HepG2 (cell line): ENCODE results near the gene LEF1. TPM values are rescaled to one million over a fixed set of nuclear protein-coding genes. Genes with fewer than 3 reads are reported as not detected.

Experiments
- ATAC-seq: fragments of 200-7000 bp; cut with Tn5 transposase; 3 replicates; pipeline ENCODE4 v1.9.1; 2020; ENCODE audit warnings: mild to moderate bottlenecking, moderate library complexity
- BruUV-seq: library from RNA; stranded (reverse); fragments of 400-500 nt; replicated peaks from 2 replicates; lab custom pipeline; 2021; lab: Mats Ljungman, UMichigan
- CTCF ChIA-PET: fragments of 300-600 bp; formaldehyde crosslinking; extraction: SDS; loops from one replicate; lab custom pipeline; 2021; ENCODE audit warnings: low total read pairs, inconsistent platforms, low intra/inter-chr PET ratio; lab: Yijun Ruan, JAX
- POLR2A ChIA-PET: fragments of 350-600 bp; sonication (Branson Sonifier 250); formaldehyde crosslinking; loops from one replicate; lab custom pipeline; 2020; ENCODE audit warnings: antibody characterized with exemption, inconsistent platforms; lab: Yijun Ruan, JAX
- DNase-seq: peaks from one replicate; pipeline ENCODE4 v3.0.0-alpha.2; 2015; ENCODE audit warnings: low spot score
- FAIRE-seq: peaks from 3 replicates; lab custom pipeline; 2011; peaks lifted over from hg19 to GRCh38; lab: Jason Lieb, UNC
- H2AFZ ChIP-seq: one replicate; pipeline ENCODE4 v1.6.1; 2011; ENCODE audit warnings: low read length, inconsistent platforms
- H3K27ac ChIP-seq: fragments of 300-600 bp; 3 replicates; pipeline ENCODE4 v1.8.0; 2011; ENCODE audit warnings: mixed run types, mild to moderate bottlenecking, mixed read lengths, low read length, inconsistent platforms; ENCODE audit not compliant: insufficient read depth; ENCODE audit errors: extremely low read length
- H3K27me3 ChIP-seq, 2 experiments: fragments of 200-600 bp in 1 of 2; 2 replicates in 1 of 2; 3 replicates in 1 of 2; pipeline versions ENCODE4 v1.6.0 to v1.8.0; 2011; ENCODE audit warnings: low read length in 2 of 2, mild to moderate bottlenecking in 2 of 2, moderate library complexity in 2 of 2, inconsistent platforms in 1 of 2; ENCODE audit not compliant: insufficient read depth in 2 of 2, control insufficient read depth in 1 of 2
- H3K36me3 ChIP-seq, 2 experiments: fragments of 200-600 bp in 1 of 2; replicated peaks in 1 of 2; 2 replicates in 1 of 2; 3 replicates in 1 of 2; pipeline versions ENCODE4 v1.5.1 to v1.8.0; 2011; ENCODE audit warnings: low read length in 2 of 2, inconsistent platforms in 1 of 2; ENCODE audit not compliant: insufficient read depth in 2 of 2, control insufficient read depth in 1 of 2
- H3K4me1 ChIP-seq: 2 replicates; pipeline ENCODE4 v1.5.1; 2012; ENCODE audit warnings: low read length, inconsistent platforms; ENCODE audit not compliant: insufficient read depth
- H3K4me2 ChIP-seq: 2 replicates; pipeline ENCODE4 v1.6.0; 2011; ENCODE audit warnings: low read depth, low read length, inconsistent platforms
- H3K4me3 ChIP-seq, 3 experiments: fragments of 200-600 bp in 1 of 3; sonication (generic), shearing (Covaris generic) in 1 of 3; replicated peaks in 1 of 3; 2 replicates each; pipeline ENCODE4 v1.5.1; 2011 to 2016; ENCODE audit warnings: low read length in 3 of 3, inconsistent platforms in 2 of 3, low read depth in 2 of 3, mild to moderate bottlenecking in 2 of 3, control low read depth in 1 of 3, mixed read lengths in 1 of 3; ENCODE audit not compliant: insufficient read depth in 1 of 3
- H3K79me2 ChIP-seq: one replicate; pipeline ENCODE4 v1.6.1; 2011; ENCODE audit warnings: low read length, inconsistent platforms; ENCODE audit not compliant: insufficient read depth
- H3K9ac ChIP-seq: 2 replicates; pipeline ENCODE4 v1.6.0; 2011; ENCODE audit warnings: mild to moderate bottlenecking, low read depth, low read length, inconsistent platforms; ENCODE audit not compliant: insufficient read depth
- H3K9me3 ChIP-seq: 2 replicates; pipeline ENCODE4 v1.5.1; 2012; ENCODE audit warnings: mild to moderate bottlenecking, low read length
- H4K20me1 ChIP-seq: 2 replicates; pipeline ENCODE4 v1.6.0; 2011; ENCODE audit warnings: inconsistent platforms, mild to moderate bottlenecking, low read length, moderate library complexity; ENCODE audit not compliant: insufficient read depth
- CHCHD3 ChIP-seq: sonication (generic); formaldehyde crosslinking; IDR thresholded peaks from 2 replicates; pipeline ENCODE4 v1.8.0; 2022; ENCODE audit warnings: mild to moderate bottlenecking, missing genetic modification reagents, moderate library complexity
- CREM ChIP-seq, 2 experiments: sonication (generic) in 1 of 2; formaldehyde crosslinking in 1 of 2; IDR thresholded peaks; 2 replicates each; pipeline versions ENCODE4 v1.4.0 to v1.6.1; 2016 to 2020; ENCODE audit warnings: antibody characterized with exemption in 1 of 2, mild to moderate bottlenecking in 1 of 2, missing genetic modification reagents in 1 of 2
- EEA1 ChIP-seq: sonication (generic); formaldehyde crosslinking; IDR thresholded peaks from 2 replicates; pipeline ENCODE4 v1.5.1; 2020; ENCODE audit warnings: mild to moderate bottlenecking, missing genetic modification reagents, borderline replicate concordance
- NCOA5 ChIP-seq: sonication (generic); formaldehyde crosslinking; IDR thresholded peaks from 2 replicates; pipeline ENCODE4 v1.4.0; 2020; ENCODE audit warnings: missing genetic modification reagents
- ONECUT2 ChIP-seq: sonication (generic); formaldehyde crosslinking; IDR thresholded peaks from 2 replicates; pipeline ENCODE4 v1.4.0; 2020; ENCODE audit warnings: missing genetic modification reagents
- STAG1 ChIP-seq: sonication (generic); formaldehyde crosslinking; IDR thresholded peaks from 2 replicates; pipeline ENCODE4 v1.4.0; 2020; ENCODE audit warnings: missing genetic modification reagents
- YEATS4 ChIP-seq: sonication (generic); formaldehyde crosslinking; IDR thresholded peaks from 2 replicates; pipeline ENCODE4 v1.4.0; 2020; ENCODE audit warnings: missing genetic modification reagents, borderline replicate concordance
- ZBTB40 ChIP-seq, 2 experiments: fragments of 450-650 bp in 1 of 2; sonication (generic) in 1 of 2; formaldehyde crosslinking in 1 of 2; IDR thresholded peaks; 2 replicates each; pipeline versions ENCODE4 v1.6.1 to v1.8.0; 2016 to 2022; ENCODE audit warnings: antibody characterized with exemption in 1 of 2, mild to moderate bottlenecking in 1 of 2, missing genetic modification reagents in 1 of 2
- ZNF143 ChIP-seq: sonication (generic); formaldehyde crosslinking; IDR thresholded peaks from 2 replicates; pipeline ENCODE4 v1.4.0; 2020; ENCODE audit warnings: missing genetic modification reagents
- ZNF20 ChIP-seq: sonication (generic); formaldehyde crosslinking; IDR thresholded peaks from 2 replicates; pipeline ENCODE4 v1.4.0; 2020; ENCODE audit warnings: mild to moderate bottlenecking, moderate library complexity, missing genetic modification reagents
- ZNF414 ChIP-seq: sonication (generic); formaldehyde crosslinking; IDR thresholded peaks from 2 replicates; pipeline ENCODE4 v1.5.0; 2020; ENCODE audit warnings: missing genetic modification reagents
- ZNF468 ChIP-seq: sonication (generic); formaldehyde crosslinking; IDR thresholded peaks from 2 replicates; pipeline ENCODE4 v1.8.0; 2022; ENCODE audit warnings: mild to moderate bottlenecking, moderate library complexity, missing genetic modification reagents
- ZNF644 ChIP-seq: IDR thresholded peaks from 2 replicates; pipeline ENCODE4 v1.6.1; 2016; ENCODE audit warnings: low read depth
- ZNF776 ChIP-seq: sonication (generic); formaldehyde crosslinking; IDR thresholded peaks from 2 replicates; pipeline ENCODE4 v1.4.0; 2020; ENCODE audit warnings: mild to moderate bottlenecking, missing genetic modification reagents
- WGBS: methylation state at CpG from one replicate; pipeline ENCODE4 v1.1.6; 2017; ENCODE audit warnings: low lambda C conversion rate; 5-methylcytosine and 5-hydroxymethylcytosine counted together
- in situ Hi-C: cut with HindIII; loops from 2 replicates; pipeline ENCODE4 v1.10.0; 2017; ENCODE audit warnings: low pct_unique_long_range_greater_than_20kb; ENCODE audit not compliant: extremely low pct_ligation_motif_present
- intact Hi-C: fragments of 100-400 bp; cut with micrococcal nuclease; formaldehyde crosslinking; loops from one replicate; pipeline ENCODE4 v1.10.0; 2022; ENCODE audit not compliant: unreplicated experiment
- polyA plus RNA-seq, 8 experiments: library from polyadenylated mRNA; depleted of rRNA in 3 of 8; stranded (reverse) in 7 of 8; unstranded in 1 of 8; fragments of >200 nt; fragmentation: Illumina TruSeq in 4 of 8; extraction: Trizol in 4 of 8; gene quantifications; 2 replicates each; pipeline versions ENCODE4 v1.2.1 to v1.2.3, GENCODE V29; 2011 to 2016; ENCODE audit warnings: low read depth in 4 of 8, missing spikeins in 1 of 8, mixed read lengths in 1 of 8; ENCODE audit not compliant: insufficient read depth in 1 of 8
- total RNA-seq, 5 experiments: library from RNA; depleted of rRNA; stranded (reverse); fragments of >200 nt; fragmentation: Illumina TruSeq; extraction: Trizol; gene quantifications; 2 replicates each; pipeline ENCODE4 v1.2.3, GENCODE V29; 2016; ENCODE audit warnings: low read depth in 1 of 5

Gene LEF1
- total and polyA plus RNA-seq, 2 of the 13 experiments (the other 11 are each of a cell fraction or from before 2014, with no cell fraction given): 0.22 to 0.29 TPM

- TF ChIP-seq ZNF20 (CRISPR knock-in tag) (no peak), EEA1 (CRISPR knock-in tag) (no peak)
Measured at GRCh38 chr4:108170631-108171338, 2.1 kb upstream of the LEF1 start (continued).

- intact Hi-C loops: no loop called here
- Histone ChIP-seq H3K27ac (no peak overlapping the region), H3K4me2 (no peak overlapping the region), H3K79me2 (no peaks in the 10 kb centered on the region), H3K9ac (no peak overlapping the region), H2AFZ (no peak overlapping the region), H3K36me3 (no peaks in the 10 kb centered on the region), H3K27me3 (peaks cover 8 to 59% of the 10 kb centered on the region in 2 experiments; a peak in 4 of 5 replicates), H4K20me1 (no peaks in the 10 kb centered on the region), H3K9me3 (no peaks in the 10 kb centered on the region), H3K4me1 (peaks cover 23% of the 10 kb centered on the region), H3K4me3 (no peak overlapping the region)
- WGBS: 29% methylated on average over 8 of the region's 8 CpGs
- BruUV-seq: no TSS peak
- no peak for ATAC-seq
- DNase-seq: no peak
- POLR2A ChIA-PET: no interaction called here
- in situ Hi-C loops: no loop called here
- CTCF ChIA-PET: no interaction called here
- FAIRE-seq: no peak
- TF ChIP-seq ZBTB40 (IDR thresholded peaks at IDR 0.05): no peak
- TF ChIP-seq ZBTB40 (CRISPR knock-in tag; IDR thresholded peaks at IDR 0.05): no peak
- no peak for TF ChIP-seq ZNF776
- no peak for TF ChIP-seq STAG1 (CRISPR knock-in tag)
- no peak for TF ChIP-seq ZNF414 (CRISPR knock-in tag)
- TF ChIP-seq ZNF143 (CRISPR knock-in tag): no peak
- no peak for TF ChIP-seq ONECUT2 (CRISPR knock-in tag)
- no peak for TF ChIP-seq YEATS4 (CRISPR knock-in tag)
- no peak for TF ChIP-seq ZNF644 (CRISPR knock-in tag)
- TF ChIP-seq NCOA5 (CRISPR knock-in tag): no peak
- no peak for TF ChIP-seq ZNF468
- no peak for TF ChIP-seq CHCHD3 (CRISPR knock-in tag)
- TF ChIP-seq CREM (IDR thresholded peaks at IDR 0.05): no peak
- no peak for TF ChIP-seq CREM (CRISPR knock-in tag; IDR thresholded peaks at IDR 0.05)
Measured at GRCh38 chr4:108169664-108170063, 932 bp upstream of the LEF1 start.
